ENCODE measurements around the gene PRKG1. TPM values are rescaled to one million over a fixed set of nuclear protein-coding genes. Genes with fewer than 3 reads are reported as not detected.

The PRKG1 gene
- total RNA-seq, 1 experiment from 2014 or later, result 7.4 TPM

GRCh38 chr10:51459476-51459875, 385.2 kb downstream of the PRKG1 start:
- Histone ChIP-seq H3K4me3 (ENCODE audit: low read length) (no peak overlapping the region), H3K9me2 (replicated peaks; ENCODE audit: low read length) (no peaks in the 10 kb centered on the region), H3K4me1 (ENCODE audit: insufficient read depth, low read length) (peaks cover 19% of the 10 kb centered on the region), H4K20me1 (ENCODE audit: low read length) (no peaks in the 10 kb centered on the region), H3K27ac (ENCODE audit: low read length) (no peak overlapping the region), H3K27me3 (ENCODE audit: low read length) (no peaks in the 10 kb centered on the region), H3F3A (ENCODE audit: low read length, unreplicated experiment) (no peaks in the 10 kb centered on the region), H3K36me3 (ENCODE audit: low read depth, low read length) (no peaks in the 10 kb centered on the region), H2AFZ (ENCODE audit: low read length) (no peak overlapping the region), H3K9ac (ENCODE audit: low read length) (no peak overlapping the region), H3K9me3 (ENCODE audit: low read length) (peaks cover 8% of the 10 kb centered on the region; the same call in 1 of the 2 replicates), H3K79me2 (ENCODE audit: low read length) (no peaks in the 10 kb centered on the region), H3K4me2 (ENCODE audit: low read length) (no peak overlapping the region)
- TF ChIP-seq EZH2 (IDR thresholded peaks at IDR 0.05; ENCODE audit: low read length, unreplicated experiment), result no peak
- BruUV-seq (replicated peaks), result no TSS peak
- intact Hi-C loops (cut with micrococcal nuclease), result no loop called here
- no peak for ATAC-seq
- ChIA-PET CTCF (no interaction called here), POLR2A (ENCODE audit: unreplicated experiment) (interaction anchor here (0.6 kb wide), 1 partner anchor 59 kb away, joined by 3 read pairs; no protein-coding TSS in a partner anchor)
- no peak for DNase-seq

- POLR2A ChIA-PET (ENCODE audit: unreplicated experiment), result interaction anchor here (0.6 to 1.0 kb wide), 2 partner anchors 256 to 353 kb away, joined by 3 read pairs; no protein-coding TSS in a partner anchor
- H3K4me2 ChIP-seq (ENCODE audit: low read length), result peak overlapping the region; percentile 58
- ATAC-seq, result peak; percentile 98
Measured at GRCh38 chr10:51462076-51462779, 387.9 kb downstream of the PRKG1 start.

GRCh38 chr10:51468424-51468823, 394.1 kb downstream of the PRKG1 start:
- peak overlapping the region; percentile 43 for H3K27ac ChIP-seq (ENCODE audit: low read length)
- TF ChIP-seq CTCF (conservative IDR thresholded peaks at IDR 0.05; ENCODE audit: low read depth, low read length), result no peak
- no peak for TF ChIP-seq EZH2phosphoT487 (IDR thresholded peaks at IDR 0.05; ENCODE audit: borderline replicate concordance, low read length)
- TF ChIP-seq EZH2 (IDR thresholded peaks at IDR 0.05; ENCODE audit: low read length, unreplicated experiment), result no peak
- ATAC-seq (peak; percentile 86), DNase-seq (peak; percentile 98)
- no TSS peak for BruUV-seq (replicated peaks)
- H3F3A ChIP-seq (ENCODE audit: low read length, unreplicated experiment), result peaks cover 10% of the 10 kb centered on the region
- peaks cover 31% of the 10 kb centered on the region for H3K4me1 ChIP-seq (ENCODE audit: insufficient read depth, low read length)
- CTCF ChIA-PET, result interaction anchor here (1.1 kb wide), 1 partner anchor 87 kb away, joined by 3 read pairs; no protein-coding TSS in a partner anchor
- no peaks in the 10 kb centered on the region for H3K27me3 ChIP-seq (ENCODE audit: low read length)
- H3K36me3 ChIP-seq (ENCODE audit: low read depth, low read length), result peaks cover 4% of the 10 kb centered on the region; the same call in 1 of the 2 replicates
- H4K20me1 ChIP-seq (ENCODE audit: low read length), result no peaks in the 10 kb centered on the region
- 0 out of 2 replicates have a peak, but pooled peaks cover 8% of the 10 kb centered on the region for H3K9me3 ChIP-seq (ENCODE audit: low read length)
- no peak overlapping the region for H2AFZ ChIP-seq (ENCODE audit: low read length)
- intact Hi-C loops (cut with micrococcal nuclease), result loop anchor here (1.0 to 5.0 kb wide), 3 partner anchors 78 to 425 kb away; no protein-coding TSS in a partner anchor
- peak overlapping the region; percentile 29 for H3K4me2 ChIP-seq (ENCODE audit: low read length)
- no peaks in the 10 kb centered on the region for H3K9me2 ChIP-seq (replicated peaks; ENCODE audit: low read length)
- no peak overlapping the region for H3K9ac ChIP-seq (ENCODE audit: low read length)
- H3K4me3 ChIP-seq (ENCODE audit: low read length), result no peak overlapping the region
- POLR2A ChIA-PET (ENCODE audit: unreplicated experiment), result interaction anchor here (0.6 kb wide), 2 partner anchors 173 to 495 kb away, joined by 3 to 7 read pairs; no protein-coding TSS in a partner anchor
- H3K79me2 ChIP-seq (ENCODE audit: low read length), result no peaks in the 10 kb centered on the region

More at GRCh38 chr10:51462076-51462779, 387.9 kb downstream of the PRKG1 start:
- Histone ChIP-seq H3K4me3 (ENCODE audit: low read length) (no peak overlapping the region), H3K27ac (ENCODE audit: low read length) (0 out of 2 replicates have a peak overlapping the region, but pooled peaks have one; percentile 0), H3K9me3 (ENCODE audit: low read length) (no peaks in the 10 kb centered on the region), H3K9ac (ENCODE audit: low read length) (no peak overlapping the region), H2AFZ (ENCODE audit: low read length) (no peak overlapping the region), H3K9me2 (replicated peaks; ENCODE audit: low read length) (no peaks in the 10 kb centered on the region), H3F3A (ENCODE audit: low read length, unreplicated experiment) (no peaks in the 10 kb centered on the region), H3K4me1 (ENCODE audit: insufficient read depth, low read length) (peaks cover 22% of the 10 kb centered on the region), H4K20me1 (ENCODE audit: low read length) (no peaks in the 10 kb centered on the region), H3K79me2 (ENCODE audit: low read length) (no peaks in the 10 kb centered on the region), H3K27me3 (ENCODE audit: low read length) (no peaks in the 10 kb centered on the region), H3K36me3 (ENCODE audit: low read depth, low read length) (no peaks in the 10 kb centered on the region)
- no peak for TF ChIP-seq CTCF (conservative IDR thresholded peaks at IDR 0.05; ENCODE audit: low read depth, low read length)
- TF ChIP-seq EZH2phosphoT487 (IDR thresholded peaks at IDR 0.05; ENCODE audit: borderline replicate concordance, low read length), result no peak
- TF ChIP-seq EZH2 (IDR thresholded peaks at IDR 0.05; ENCODE audit: low read length, unreplicated experiment), result no peak
- peak; percentile 99 for DNase-seq
- intact Hi-C loops (cut with micrococcal nuclease), result no loop called here
- BruUV-seq (replicated peaks), result no TSS peak
- CTCF ChIA-PET, result no interaction called here
